Activated T-cell treated with anti-CD3 and anti-CD28 coated beads, Interleukin-2, amount 50 U/mL, for 1 hour (primary cell): ENCODE measurements around the gene GUCY2D.

Experiments
- DNase-seq: peaks from one replicate; pipeline ENCODE4 v3.0.0-alpha.2; 2020

The GUCY2D gene

GRCh38 chr17:7992924-7993323 lies 9.5 kb upstream of the GUCY2D start:
- DNase-seq, result no peak

- no peak for DNase-seq
Observed at GRCh38 chr17:7993972-7994589, 8.3 kb upstream of the GUCY2D start.

- no peak for DNase-seq
Observed at GRCh38 chr17:7995724-7996123, 6.7 kb upstream of the GUCY2D start.

- no peak for DNase-seq
Observed at GRCh38 chr17:7997186-7997585, 5.2 kb upstream of the GUCY2D start.

GRCh38 chr17:8002721-8003593 lies 542 bp downstream of the GUCY2D start:
- DNase-seq, result no peak

GRCh38 chr17:8003594-8004181 lies 1.3 kb downstream of the GUCY2D start:
- no peak for DNase-seq

- no peak for DNase-seq
Observed at GRCh38 chr17:8004899-8005298, 2.5 kb downstream of the GUCY2D start.

GRCh38 chr17:8005357-8005756 lies 2.9 kb downstream of the GUCY2D start:
- no peak for DNase-seq

- no peak for DNase-seq
Observed at GRCh38 chr17:8005967-8006730, 3.7 kb downstream of the GUCY2D start.

- no peak for DNase-seq
Observed at GRCh38 chr17:8006836-8007680, 4.6 kb downstream of the GUCY2D start.

GRCh38 chr17:8007836-8008235 lies 5.4 kb downstream of the GUCY2D start:
- no peak for DNase-seq

GRCh38 chr17:8012045-8012580 lies 9.7 kb downstream of the GUCY2D start:
- DNase-seq, result no peak

GRCh38 chr17:8012996-8013640 lies 10.7 kb downstream of the GUCY2D start:
- DNase-seq, result no peak

GRCh38 chr17:8013731-8014557 lies 11.5 kb downstream of the GUCY2D start:
- DNase-seq, result no peak

- DNase-seq, result no peak
Observed at GRCh38 chr17:8014558-8014850, 12.1 kb downstream of the GUCY2D start.

GRCh38 chr17:8015236-8015956 lies 13.0 kb downstream of the GUCY2D start:
- no peak for DNase-seq

- DNase-seq, result peak; percentile 37
Observed at GRCh38 chr17:8015957-8016631, 13.7 kb downstream of the GUCY2D start.

- DNase-seq, result peak; percentile 46
Observed at GRCh38 chr17:8016632-8017424, 14.4 kb downstream of the GUCY2D start.

GRCh38 chr17:8018436-8018835 lies 16.0 kb downstream of the GUCY2D start:
- no peak for DNase-seq
